IMR-90 (cell line): ENCODE data around the gene HS6ST3. TPM values are rescaled to one million over a fixed set of nuclear protein-coding genes. Genes with fewer than 3 reads are reported as not detected.

Experiments
- ATAC-seq: fragments of 200-7000 bp; cut with Tn5 transposase; 2 replicates; pipeline ENCODE4 v1.9.1; 2020; ENCODE audit warnings: low read depth, mild to moderate bottlenecking, moderate library complexity
- BruUV-seq: library from RNA; stranded (reverse); fragments of 400-500 nt; replicated peaks from 2 replicates; lab custom pipeline; 2021; lab: Mats Ljungman, UMichigan
- CTCF ChIA-PET: fragments of 300-600 bp; formaldehyde crosslinking; extraction: SDS; loops from one replicate; lab custom pipeline; 2021; ENCODE audit warnings: antibody characterized with exemption; lab: Yijun Ruan, JAX
- POLR2A ChIA-PET: fragments of 300-600 bp; sonication (Branson Sonifier 250); formaldehyde crosslinking; loops from one replicate; lab custom pipeline; 2022; ENCODE audit warnings: antibody characterized with exemption; ENCODE audit not compliant: unreplicated experiment; lab: Charles Lee
- DNase-seq: peaks from one replicate; pipeline ENCODE4 v3.0.0; 2013
- H2AFZ ChIP-seq: replicated peaks from 2 replicates; pipeline ENCODE3; 2013; ENCODE audit warnings: low read length, mild to moderate bottlenecking; ENCODE audit not compliant: poor library complexity
- H2AK5ac ChIP-seq: 2 replicates; pipeline ENCODE4 v1.6.1; 2013; ENCODE audit warnings: low read depth, low read length, inconsistent platforms
- H2AK9ac ChIP-seq: replicated peaks from 2 replicates; pipeline ENCODE3; 2013; ENCODE audit warnings: mild to moderate bottlenecking, low read depth, low read length, moderate library complexity; ENCODE audit not compliant: poor library complexity
- H2BK120ac ChIP-seq: 2 replicates; pipeline ENCODE4 v1.6.1; 2013; ENCODE audit warnings: low read depth, low read length, inconsistent platforms
- H2BK15ac ChIP-seq: 3 replicates; pipeline ENCODE4 v1.6.1; 2013; ENCODE audit warnings: low read depth, low read length, inconsistent platforms
- H2BK20ac ChIP-seq: 2 replicates; pipeline ENCODE4 v1.6.1; 2013; ENCODE audit warnings: low read depth, mild to moderate bottlenecking, inconsistent platforms, low read length, moderate library complexity
- H2BK5ac ChIP-seq: 2 replicates; pipeline ENCODE4 v1.6.1; 2013; ENCODE audit warnings: mild to moderate bottlenecking, low read depth, low read length, inconsistent platforms; ENCODE audit not compliant: poor library complexity, severe bottlenecking
- H3K14ac ChIP-seq: replicated peaks from 2 replicates; pipeline ENCODE4 v1.6.1; 2013; ENCODE audit warnings: low read depth, low read length, inconsistent platforms
- H3K18ac ChIP-seq: 2 replicates; pipeline ENCODE4 v1.6.1; 2013; ENCODE audit warnings: low read depth, low read length, control low read depth
- H3K23ac ChIP-seq: 2 replicates; pipeline ENCODE4 v1.6.1; 2013; ENCODE audit warnings: low read depth, low read length, inconsistent platforms
- H3K27ac ChIP-seq: 2 replicates; pipeline ENCODE4 v1.5.1; 2013; ENCODE audit warnings: mild to moderate bottlenecking, control low read depth, low read length; ENCODE audit not compliant: insufficient read depth
- H3K27me3 ChIP-seq: 2 replicates; pipeline ENCODE4 v1.6.1; 2013; ENCODE audit warnings: low read length; ENCODE audit not compliant: control insufficient read depth, insufficient read depth
- H3K36me3 ChIP-seq: 2 replicates; pipeline ENCODE4 v1.6.1; 2013; ENCODE audit warnings: low read length, mixed read lengths; ENCODE audit not compliant: control insufficient read depth, insufficient read depth
- H3K4ac ChIP-seq: 2 replicates; pipeline ENCODE4 v1.6.1; 2013; ENCODE audit warnings: low read depth, low read length, inconsistent platforms
- H3K4me1 ChIP-seq: 2 replicates; pipeline ENCODE4 v1.6.1; 2013; ENCODE audit warnings: low read length, mixed read lengths; ENCODE audit not compliant: control insufficient read depth, insufficient read depth
- H3K4me2 ChIP-seq: 2 replicates; pipeline ENCODE4 v1.6.1; 2013; ENCODE audit warnings: low read depth, mild to moderate bottlenecking, control low read depth, low read length, moderate library complexity
- H3K4me3 ChIP-seq: 2 replicates; pipeline ENCODE4 v1.5.1; 2013; ENCODE audit warnings: low read depth, mild to moderate bottlenecking, control low read depth, low read length, moderate library complexity; ENCODE audit not compliant: insufficient read depth
- H3K56ac ChIP-seq: 2 replicates; pipeline ENCODE4 v1.6.1; 2013; ENCODE audit warnings: low read length, inconsistent platforms; ENCODE audit not compliant: insufficient read depth; ENCODE audit errors: extremely low read depth
- H3K79me1 ChIP-seq, 2 experiments: 2 replicates each; pipeline ENCODE4 v1.6.1; 2013; ENCODE audit warnings: low read length in 2 of 2, inconsistent platforms in 1 of 2, low read depth in 1 of 2
- H3K9ac ChIP-seq: 2 replicates; pipeline ENCODE4 v1.6.1; 2013; ENCODE audit warnings: low read depth, low read length, control low read depth
- H3K9me1 ChIP-seq: 2 replicates; pipeline ENCODE4 v1.6.1; 2013; ENCODE audit warnings: low read length, inconsistent platforms; ENCODE audit not compliant: insufficient read depth
- H3K9me3 ChIP-seq: 2 replicates; pipeline ENCODE4 v1.6.1; 2013; ENCODE audit warnings: low read length; ENCODE audit not compliant: control insufficient read depth, insufficient read depth
- H4K20me1 ChIP-seq: 2 replicates; pipeline ENCODE4 v1.6.1; 2013; ENCODE audit warnings: low read length, inconsistent platforms; ENCODE audit not compliant: insufficient read depth
- H4K5ac ChIP-seq: 2 replicates; pipeline ENCODE4 v1.6.1; 2013; ENCODE audit warnings: mild to moderate bottlenecking, low read depth, low read length, control low read depth
- H4K8ac ChIP-seq, 2 experiments: 2 replicates each; pipeline ENCODE4 v1.6.1; 2013; ENCODE audit warnings: low read depth in 2 of 2, low read length in 2 of 2, control low read depth in 1 of 2, inconsistent platforms in 1 of 2
- H4K91ac ChIP-seq: 2 replicates; pipeline ENCODE4 v1.6.1; 2013; ENCODE audit warnings: low read depth, low read length, inconsistent platforms; ENCODE audit not compliant: insufficient read depth
- BHLHE40 ChIP-seq: fragments of 150-350 bp; IDR thresholded peaks from 2 replicates; pipeline ENCODE4 v1.6.1; 2016; ENCODE audit warnings: mild to moderate bottlenecking, low read depth, low read length
- CEBPB ChIP-seq: IDR thresholded peaks from 2 replicates; pipeline ENCODE4 v1.6.1; 2012; ENCODE audit warnings: low read depth, low read length, improper control_type of control experiment
- CTCF ChIP-seq: conservative IDR thresholded peaks from 2 replicates; pipeline ENCODE4 v1.5.1; 2012; ENCODE audit warnings: mild to moderate bottlenecking, low read depth, low read length, improper control_type of control experiment
- FOS ChIP-seq: fragments of 150-350 bp; IDR thresholded peaks from 2 replicates; pipeline ENCODE4 v1.6.1; 2016; ENCODE audit warnings: low read depth, low read length
- MAFK ChIP-seq: IDR thresholded peaks from 2 replicates; pipeline ENCODE4 v1.6.1; 2012; ENCODE audit warnings: low read depth, low read length, improper control_type of control experiment
- MXI1 ChIP-seq: IDR thresholded peaks from 2 replicates; pipeline ENCODE4 v1.6.1; 2012; ENCODE audit warnings: low read depth, mild to moderate bottlenecking, low read length, moderate library complexity, borderline replicate concordance
- POLR2A ChIP-seq: IDR thresholded peaks from 2 replicates; pipeline ENCODE4 v1.6.1; 2012; ENCODE audit warnings: mild to moderate bottlenecking, low read depth, low read length
- RCOR1 ChIP-seq: IDR thresholded peaks from 2 replicates; pipeline ENCODE4 v1.6.1; 2012; ENCODE audit warnings: mild to moderate bottlenecking, low read length, improper control_type of control experiment; ENCODE audit not compliant: insufficient replicate concordance
- RFX5 ChIP-seq: IDR thresholded peaks from 2 replicates; pipeline ENCODE4 v1.8.0; 2012; ENCODE audit warnings: low read depth, mild to moderate bottlenecking, low read length, moderate library complexity
- SMC3 ChIP-seq: fragments of 150-350 bp; IDR thresholded peaks from 2 replicates; pipeline ENCODE4 v1.6.1; 2016; ENCODE audit warnings: low read depth, mild to moderate bottlenecking, antibody characterized with exemption, low read length, moderate library complexity
- WGBS, 2 experiments: methylation state at CpG; one replicate each; pipeline versions ENCODE4 v1.1.5 to v1.1.7; 2013; ENCODE audit warnings: missing lambda C conversion rate in 2 of 2; ENCODE audit not compliant: insufficient read length in 1 of 2; ENCODE audit errors: extremely low coverage in 2 of 2; 5-methylcytosine and 5-hydroxymethylcytosine counted together
- dilution Hi-C: fragments of 300-500 bp; cut with HindIII; formaldehyde crosslinking; loops from one replicate; pipeline ENCODE4 v1.14.3; 2018; ENCODE audit warnings: low sequenced_read_pairs; ENCODE audit not compliant: unreplicated experiment
- in situ Hi-C: fragments of 300-500 bp; cut with MboI; formaldehyde crosslinking; loops from 3 replicates; pipeline ENCODE4 v1.14.3; 2019; ENCODE audit warnings: low sequenced_read_pairs, inconsistent platforms, mixed read lengths
- intact Hi-C: fragments of 100-400 bp; cut with micrococcal nuclease; formaldehyde crosslinking; loops from 2 replicates; pipeline ENCODE4 v1.10.0; 2022
- polyA plus RNA-seq, 3 experiments: library from polyadenylated mRNA; depleted of rRNA; stranded (reverse); fragments of >200 nt; gene quantifications; 2 replicates each; pipeline ENCODE4 v1.2.3, GENCODE V29; 2012; ENCODE audit warnings: low replicate concordance in 1 of 3
- total RNA-seq: library from RNA; depleted of rRNA; stranded (reverse); fragments of >200 nt; gene quantifications from 2 replicates; pipeline ENCODE4 v1.2.3, GENCODE V29; 2012

The HS6ST3 gene
- total and polyA plus RNA-seq, 2 of the 4 experiments (the other 2 are of a cell fraction) = not detected

DNA sequence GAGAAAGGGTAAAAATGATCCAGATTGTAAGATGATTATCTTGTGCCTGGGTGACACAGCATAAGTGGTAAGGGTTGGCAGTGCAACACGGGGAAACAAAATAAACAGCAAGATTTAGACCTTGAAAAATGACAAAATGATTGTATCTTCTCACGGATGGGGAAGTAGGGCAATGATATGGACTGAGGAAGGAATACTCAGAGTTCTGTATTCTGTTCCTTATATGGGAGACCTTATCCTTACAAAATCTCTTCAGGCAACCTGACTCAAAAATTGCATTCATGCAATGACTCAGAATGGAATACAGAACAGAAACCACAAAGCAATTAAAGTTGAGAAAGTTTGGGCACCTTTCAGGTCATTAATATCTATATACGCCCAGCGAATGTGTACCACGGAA is 149.0 kb downstream of the HS6ST3 start:
- H2AFZ ChIP-seq = no peak overlapping the region
- no peak overlapping the region for H3K56ac ChIP-seq
- no peak overlapping the region for H2BK5ac ChIP-seq
- no peaks in the 10 kb centered on the region for H3K79me1 ChIP-seq
- no peak overlapping the region for H3K18ac ChIP-seq
- 33% methylated on average over 1 of the region's 5 CpGs; no CpG with 5 or more reads in 1 of the 2 experiments for WGBS, 2 experiments
- no peak for DNase-seq
- no peak overlapping the region for H3K4me3 ChIP-seq
- ChIA-PET POLR2A (no interaction called here), CTCF (no interaction called here)
- no peaks in the 10 kb centered on the region for H3K4me1 ChIP-seq
- in situ Hi-C loops = no loop called here
- no peak overlapping the region for H4K5ac ChIP-seq
- BruUV-seq = no TSS peak
- no peak overlapping the region for H2BK15ac ChIP-seq
- H4K91ac ChIP-seq = no peak overlapping the region
- no peak overlapping the region for H2BK20ac ChIP-seq
- no peak for ATAC-seq
- H3K4ac ChIP-seq = no peak overlapping the region
- H2AK5ac ChIP-seq = no peak overlapping the region
- H3K23ac ChIP-seq = no peak overlapping the region
- no peak overlapping the region for H3K27ac ChIP-seq
- dilution Hi-C loops = no loop called here
- H3K9ac ChIP-seq = no peak overlapping the region
- no peak overlapping the region for H3K4me2 ChIP-seq
- intact Hi-C loops = no loop called here
- H3K36me3 ChIP-seq = no peaks in the 10 kb centered on the region
- no peak overlapping the region for H4K8ac ChIP-seq
- H3K14ac ChIP-seq = no peak overlapping the region
- no peak overlapping the region for H2AK9ac ChIP-seq
- H4K20me1 ChIP-seq = no peaks in the 10 kb centered on the region
- no peaks in the 10 kb centered on the region; the same call in 1 of the 2 replicates for H3K9me3 ChIP-seq
- TF ChIP-seq RCOR1 = no peak
- no peak for TF ChIP-seq MAFK
- TF ChIP-seq MXI1 = no peak
- no peak for TF ChIP-seq SMC3
- no peak for TF ChIP-seq CEBPB
- TF ChIP-seq RFX5 = no peak
- TF ChIP-seq CTCF = no peak
- TF ChIP-seq POLR2A = no peak
- no peak for TF ChIP-seq BHLHE40
- TF ChIP-seq FOS = no peak
- H3K27me3 ChIP-seq = no peaks in the 10 kb centered on the region
- no peak overlapping the region for H2BK120ac ChIP-seq
- H3K9me1 ChIP-seq = no peaks in the 10 kb centered on the region
